Loucy (cell line): ENCODE data around the gene FAM187B.

Experiments
- H2AFZ ChIP-seq: fragments of 200-600 bp; sonication (generic); 2 replicates; pipeline ENCODE4 v1.6.0; 2016; ENCODE audit warnings: antibody characterized with exemption, mild to moderate bottlenecking, low read length, moderate library complexity
- H3F3A ChIP-seq: fragments of 200-600 bp; 2 replicates; pipeline ENCODE4 v1.6.0; 2016; ENCODE audit warnings: antibody characterized with exemption, low read depth, mild to moderate bottlenecking
- H3K27me3 ChIP-seq: fragments of 200-600 bp; sonication (generic); 2 replicates; pipeline ENCODE4 v1.6.1; 2014; ENCODE audit warnings: low read length, mild to moderate bottlenecking; ENCODE audit not compliant: insufficient read depth, poor library complexity, severe bottlenecking
- H3K36me3 ChIP-seq: fragments of 200-600 bp; sonication (generic); 2 replicates; pipeline ENCODE4 v1.6.1; 2016; ENCODE audit warnings: low read length; ENCODE audit not compliant: insufficient read depth
- H3K4me1 ChIP-seq: fragments of 200-600 bp; sonication (generic); 2 replicates; pipeline ENCODE4 v1.5.1; 2014; ENCODE audit warnings: low read length, mild to moderate bottlenecking; ENCODE audit not compliant: insufficient read depth, poor library complexity, severe bottlenecking
- H3K4me2 ChIP-seq: fragments of 200-600 bp; sonication (generic); 2 replicates; pipeline ENCODE4 v1.6.0; 2014; ENCODE audit warnings: antibody characterized with exemption, low read length, low read depth, mild to moderate bottlenecking; ENCODE audit not compliant: poor library complexity, severe bottlenecking
- H3K4me3 ChIP-seq: fragments of 200-600 bp; sonication (generic); 2 replicates; pipeline ENCODE4 v1.5.1; 2014; ENCODE audit warnings: low read length, mild to moderate bottlenecking, mixed read lengths; ENCODE audit not compliant: poor library complexity, severe bottlenecking
- H3K79me2 ChIP-seq: fragments of 200-600 bp; sonication (generic); 2 replicates; pipeline ENCODE4 v1.6.1; 2014; ENCODE audit warnings: low read length; ENCODE audit not compliant: insufficient read depth
- H3K9ac ChIP-seq: fragments of 200-600 bp; sonication (generic); 2 replicates; pipeline ENCODE4 v1.6.0; 2014; ENCODE audit warnings: mild to moderate bottlenecking, low read depth, low read length, moderate library complexity; ENCODE audit not compliant: poor library complexity, severe bottlenecking
- H3K9me2 ChIP-seq: fragments of 200-600 bp; sonication (generic); replicated peaks from 2 replicates; pipeline ENCODE4 v1.6.1; 2016; ENCODE audit warnings: low read depth, low read length, mixed read lengths
- H3K9me3 ChIP-seq: fragments of 200-600 bp; sonication (generic); 2 replicates; pipeline ENCODE4 v1.6.1; 2014; ENCODE audit warnings: mild to moderate bottlenecking, antibody characterized with exemption, low read length, low read depth; ENCODE audit not compliant: insufficient read depth
- H4K20me1 ChIP-seq: fragments of 200-600 bp; sonication (generic); 2 replicates; pipeline ENCODE4 v1.6.0; 2014; ENCODE audit warnings: antibody characterized with exemption, low read length, mild to moderate bottlenecking; ENCODE audit not compliant: insufficient read depth, poor library complexity, severe bottlenecking
- CTCF ChIP-seq: fragments of 200-600 bp; sonication (generic); conservative IDR thresholded peaks from 2 replicates; pipeline ENCODE4 v1.5.1; 2014; ENCODE audit warnings: mild to moderate bottlenecking, antibody characterized with exemption, low read length
- EZH2phosphoT487 ChIP-seq: fragments of 200-600 bp; IDR thresholded peaks from 2 replicates; pipeline ENCODE4 v1.6.1; 2018; ENCODE audit warnings: antibody characterized with exemption, mild to moderate bottlenecking, moderate library complexity, borderline replicate concordance

The FAM187B gene

GRCh38 chr19:35213663-35214632 is 14.6 kb downstream of the FAM187B start:
- H3K4me1 ChIP-seq, result peaks cover 29% of the 10 kb centered on the region
- no peaks in the 10 kb centered on the region for H4K20me1 ChIP-seq
- peak overlapping the region; percentile 83 for H3K4me2 ChIP-seq
- H3K27me3 ChIP-seq, result no peaks in the 10 kb centered on the region
- H2AFZ ChIP-seq, result no peak overlapping the region
- no peaks in the 10 kb centered on the region for H3K36me3 ChIP-seq
- no peaks in the 10 kb centered on the region for H3K79me2 ChIP-seq
- TF ChIP-seq EZH2phosphoT487 (no peak), CTCF (no peak)
- H3F3A ChIP-seq, result peaks cover 3% of the 10 kb centered on the region; the same call in 1 of the 2 replicates
- H3K9ac ChIP-seq, result peak overlapping the region; percentile 23
- H3K4me3 ChIP-seq, result peak overlapping the region; percentile 66
- no peaks in the 10 kb centered on the region for H3K9me3 ChIP-seq
- H3K9me2 ChIP-seq, result no peaks in the 10 kb centered on the region

- Histone ChIP-seq H4K20me1 (no peaks in the 10 kb centered on the region), H2AFZ (no peak overlapping the region), H3K4me2 (peak overlapping the region; percentile 62), H3K27me3 (no peaks in the 10 kb centered on the region), H3F3A (peaks cover 7% of the 10 kb centered on the region; the same call in 1 of the 2 replicates), H3K9me3 (no peaks in the 10 kb centered on the region), H3K4me1 (peaks cover 29% of the 10 kb centered on the region), H3K36me3 (no peaks in the 10 kb centered on the region), H3K9me2 (no peaks in the 10 kb centered on the region), H3K9ac (no peak overlapping the region), H3K4me3 (peak overlapping the region; percentile 28), H3K79me2 (no peaks in the 10 kb centered on the region)
- no peak for TF ChIP-seq EZH2phosphoT487
- TF ChIP-seq CTCF, result no peak
Observed at GRCh38 chr19:35212241-35212640, 16.3 kb downstream of the FAM187B start.

- TF ChIP-seq EZH2phosphoT487 (peak; percentile 64; the same call in 1 of the 2 replicates), CTCF (peak; percentile 50)
- H4K20me1 ChIP-seq, result no peaks in the 10 kb centered on the region
- H3K9me3 ChIP-seq, result no peaks in the 10 kb centered on the region
- no peaks in the 10 kb centered on the region for H3K79me2 ChIP-seq
- peak overlapping the region; percentile 28 for H3K4me3 ChIP-seq
- H3K36me3 ChIP-seq, result no peaks in the 10 kb centered on the region
- H3F3A ChIP-seq, result peaks cover 7% of the 10 kb centered on the region; the same call in 1 of the 2 replicates
- H2AFZ ChIP-seq, result no peak overlapping the region
- H3K27me3 ChIP-seq, result no peaks in the 10 kb centered on the region
- no peak overlapping the region for H3K9ac ChIP-seq
- peaks cover 32% of the 10 kb centered on the region for H3K4me1 ChIP-seq
- peak overlapping the region; percentile 62 for H3K4me2 ChIP-seq
- H3K9me2 ChIP-seq, result no peaks in the 10 kb centered on the region
Observed at GRCh38 chr19:35211545-35212230, 16.9 kb downstream of the FAM187B start.
